Stimulated activated CD4-positive, alpha-beta T cell treated with anti-CD3 and anti-CD28 coated beads, Interleukin-1b, Interleukin-23, amount 100 ng/mL, for 1 hour (primary cell): Measurements from ENCODE around the gene KRTAP4-7.
"Not testable (repeated sequence)": the region's sequence is repeated elsewhere in the genome, so short reads cannot be mapped to it uniquely, and the experiment has no call there.

Source experiments
- DNase-seq, 2 donors: peaks; one replicate each; pipeline ENCODE4 v3.0.0-alpha.2; 2020; ENCODE audit warnings: low read depth in 2 of 2

KRTAP4-7 gene

GRCh38 chr17:41108728-41109386 is 24.9 kb downstream of the KRTAP4-7 start:
- DNase-seq: not testable (repeated sequence)

GRCh38 chr17:41111151-41111885 is 27.4 kb downstream of the KRTAP4-7 start:
- DNase-seq: no peak

GRCh38 chr17:41116297-41116696 is 32.3 kb downstream of the KRTAP4-7 start:
- no peak for DNase-seq

- DNase-seq: not testable (repeated sequence)
Measured at GRCh38 chr17:41117846-41118386, 34.0 kb downstream of the KRTAP4-7 start, which contains the start of gene KRTAP4-11. KRTAP4-11 (minus strand) TSS chr17:41118373; CDS start chr17:41118315, 58 bp downstream.

GRCh38 chr17:41118721-41119120 is 34.8 kb downstream of the KRTAP4-7 start:
- DNase-seq: no peak

- DNase-seq: not testable (repeated sequence)
Measured at GRCh38 chr17:41119696-41120690, 36.0 kb downstream of the KRTAP4-7 start.

GRCh38 chr17:41121742-41122141 is 37.8 kb downstream of the KRTAP4-7 start:
- DNase-seq: no peak

GRCh38 chr17:41123292-41123990 is 39.5 kb downstream of the KRTAP4-7 start:
- DNase-seq: not testable (repeated sequence)

- DNase-seq: not testable (repeated sequence)
Measured at GRCh38 chr17:41123991-41124371, 40.0 kb downstream of the KRTAP4-7 start, which contains the start of gene KRTAP4-12. KRTAP4-12 (minus strand) TSS chr17:41124182; CDS start chr17:41124122, 60 bp downstream.

GRCh38 chr17:41125064-41125463 is 41.1 kb downstream of the KRTAP4-7 start:
- DNase-seq: no peak

GRCh38 chr17:41126412-41126811 is 42.5 kb downstream of the KRTAP4-7 start:
- DNase-seq: no peak

- no peak for DNase-seq
Measured at GRCh38 chr17:41127371-41127770, 43.4 kb downstream of the KRTAP4-7 start.

GRCh38 chr17:41131979-41132378 is 48.0 kb downstream of the KRTAP4-7 start:
- DNase-seq: no peak

- no peak for DNase-seq
Measured at GRCh38 chr17:41133880-41134735, 50.2 kb downstream of the KRTAP4-7 start.
